Stimulated activated CD4-positive, alpha-beta T cell treated with anti-CD3 and anti-CD28 coated beads, Interleukin-15, amount 100 ng/mL, for 48 hours (primary cell): ENCODE data around the gene QSOX1.

ENCODE experiments used
- DNase-seq, 2 donors: peaks; one replicate each; pipeline ENCODE4 v3.0.0-alpha.2; 2020; ENCODE audit warnings: low read depth in 2 of 2

QSOX1 gene

DNA sequence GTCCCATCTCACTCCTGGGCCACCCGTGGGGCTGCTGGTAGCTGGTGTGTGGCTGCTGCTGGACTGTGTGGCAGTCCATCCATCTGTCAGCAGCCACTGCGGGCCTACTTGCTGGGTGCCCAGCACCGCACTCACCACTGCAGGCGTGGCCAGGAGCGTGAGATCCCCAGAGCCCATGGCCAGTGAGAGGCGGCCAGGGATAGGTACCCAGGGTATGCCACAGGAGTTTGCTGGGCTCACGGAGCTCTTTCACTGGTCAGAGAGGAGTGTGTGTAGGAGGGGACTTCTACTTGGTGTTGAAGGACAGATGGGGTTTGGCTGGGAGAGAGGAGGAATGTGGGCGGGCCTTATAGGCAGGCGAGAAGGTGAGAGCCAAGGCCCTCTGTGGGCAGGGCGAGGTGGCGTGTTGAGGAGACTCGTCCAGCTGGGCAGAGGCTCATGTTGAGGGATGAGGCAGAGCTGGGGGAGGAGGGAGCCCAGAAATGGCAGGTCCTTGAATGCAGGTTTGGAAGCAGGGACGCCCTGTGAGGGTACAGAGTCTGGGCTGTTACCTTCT lies 15.0 kb downstream of the QSOX1 start:
- DNase-seq = no peak

DNA sequence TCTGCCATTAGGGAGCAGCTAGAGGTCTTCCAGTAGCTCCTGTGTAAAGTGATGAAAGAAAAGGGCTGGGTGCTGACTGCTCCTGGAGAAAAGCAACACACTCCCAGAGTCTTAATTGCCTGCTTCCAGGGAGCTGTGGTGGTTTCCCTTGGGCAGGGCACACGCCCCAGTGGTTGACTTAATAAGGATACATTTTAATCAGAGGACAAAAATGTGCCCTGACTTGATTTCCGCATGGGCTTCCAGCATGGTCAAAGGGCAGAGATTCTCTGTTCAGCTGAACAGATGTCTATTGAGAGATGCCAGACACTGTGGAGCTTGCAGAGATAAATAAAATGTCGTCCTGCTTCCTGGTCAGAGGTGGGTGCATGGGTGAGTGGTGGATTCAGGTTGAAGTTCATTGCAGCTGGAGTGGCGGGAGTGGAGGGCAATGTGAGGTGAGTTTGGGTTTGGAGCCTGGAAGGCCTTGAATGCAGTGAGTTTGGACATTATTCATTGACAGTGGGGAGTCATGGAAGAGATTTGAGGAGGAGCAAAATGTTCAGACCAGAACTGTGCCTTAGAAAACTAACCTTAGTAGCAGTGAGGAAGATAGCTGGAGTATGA lies 16.0 kb downstream of the QSOX1 start:
- DNase-seq = no peak

- DNase-seq = no peak
Observed at GRCh38 chr1:180171691-180172090, 17.0 kb downstream of the QSOX1 start.

- no peak for DNase-seq
Observed at GRCh38 chr1:180173451-180173850, 18.8 kb downstream of the QSOX1 start.

DNA sequence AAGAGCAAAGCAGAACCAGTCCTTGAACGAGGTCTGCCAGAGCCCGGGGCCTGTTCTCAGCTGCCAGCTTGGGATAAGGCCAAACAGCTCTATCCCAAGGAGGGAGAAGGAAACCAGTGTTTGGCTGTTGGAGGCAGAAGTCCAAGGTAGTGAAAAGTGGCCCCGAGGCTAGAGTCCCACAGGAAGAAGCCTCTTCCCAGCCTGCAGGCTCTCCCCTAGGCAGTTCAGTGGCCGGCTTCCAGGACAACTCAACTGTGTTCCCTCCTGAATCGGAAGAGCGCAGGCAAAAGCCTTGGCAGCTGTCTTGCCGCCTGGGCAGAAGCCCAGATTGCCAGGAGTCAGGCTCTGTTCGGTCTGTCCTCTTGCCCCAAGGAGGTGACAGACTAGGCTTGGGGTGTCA lies 19.3 kb downstream of the QSOX1 start:
- no peak for DNase-seq

GRCh38 chr1:180175291-180175690 lies 20.6 kb downstream of the QSOX1 start:
- no peak for DNase-seq

- DNase-seq = no peak
Observed at GRCh38 chr1:180175806-180176205, 21.1 kb downstream of the QSOX1 start.

DNA sequence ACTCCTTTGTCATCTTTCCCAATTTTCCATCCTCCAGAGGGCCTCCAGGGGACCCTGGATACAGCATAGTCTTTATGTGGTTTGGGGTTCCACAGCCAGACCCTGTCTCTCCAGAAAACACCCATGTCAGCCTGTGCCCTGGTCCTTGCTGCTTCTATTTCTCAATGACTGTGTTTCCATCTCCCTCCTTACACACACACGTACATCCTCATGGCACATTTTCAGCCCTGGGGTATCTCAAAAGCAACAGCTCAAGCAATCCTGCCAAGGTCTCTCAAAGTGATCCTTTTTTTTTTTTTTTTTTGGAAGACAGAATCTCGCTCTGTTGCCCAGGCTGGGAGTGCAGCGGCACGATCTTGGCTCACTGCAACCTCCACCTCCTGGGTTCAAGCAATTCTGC lies 22.3 kb downstream of the QSOX1 start:
- DNase-seq = no peak

GRCh38 chr1:180177931-180178330 lies 23.3 kb downstream of the QSOX1 start:
- no peak for DNase-seq

DNA sequence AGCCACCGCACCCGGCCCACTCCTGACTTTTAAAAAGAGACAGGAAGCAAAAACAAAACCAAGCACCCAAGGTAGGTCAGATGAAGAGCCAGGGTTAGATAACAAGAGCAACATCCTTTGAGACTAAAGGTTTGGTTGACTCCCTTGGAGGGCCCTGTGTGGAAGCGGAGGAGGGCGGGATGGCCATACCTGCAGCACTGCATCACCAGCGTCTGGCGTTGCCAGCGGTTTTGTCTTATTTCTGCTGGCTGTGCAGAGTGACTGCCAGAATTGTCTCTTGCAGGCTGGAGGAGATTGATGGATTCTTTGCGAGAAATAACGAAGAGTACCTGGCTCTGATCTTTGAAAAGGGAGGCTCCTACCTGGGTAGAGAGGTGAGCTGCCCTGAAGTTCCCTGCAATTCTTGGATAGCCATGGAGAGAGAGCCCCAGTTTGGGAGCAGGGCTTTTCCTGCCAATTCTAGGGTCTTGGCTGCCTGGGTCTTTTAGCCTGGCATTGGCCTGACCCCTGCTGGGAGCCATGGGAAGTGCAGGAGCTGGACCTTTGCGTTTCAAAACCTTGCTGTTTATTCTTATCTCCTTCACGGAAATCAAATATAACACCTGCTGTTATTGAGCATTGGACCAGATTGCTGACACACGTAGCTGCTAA lies 24.0 kb downstream of the QSOX1 start:
- DNase-seq = peak; percentile 31 to 40

DNA sequence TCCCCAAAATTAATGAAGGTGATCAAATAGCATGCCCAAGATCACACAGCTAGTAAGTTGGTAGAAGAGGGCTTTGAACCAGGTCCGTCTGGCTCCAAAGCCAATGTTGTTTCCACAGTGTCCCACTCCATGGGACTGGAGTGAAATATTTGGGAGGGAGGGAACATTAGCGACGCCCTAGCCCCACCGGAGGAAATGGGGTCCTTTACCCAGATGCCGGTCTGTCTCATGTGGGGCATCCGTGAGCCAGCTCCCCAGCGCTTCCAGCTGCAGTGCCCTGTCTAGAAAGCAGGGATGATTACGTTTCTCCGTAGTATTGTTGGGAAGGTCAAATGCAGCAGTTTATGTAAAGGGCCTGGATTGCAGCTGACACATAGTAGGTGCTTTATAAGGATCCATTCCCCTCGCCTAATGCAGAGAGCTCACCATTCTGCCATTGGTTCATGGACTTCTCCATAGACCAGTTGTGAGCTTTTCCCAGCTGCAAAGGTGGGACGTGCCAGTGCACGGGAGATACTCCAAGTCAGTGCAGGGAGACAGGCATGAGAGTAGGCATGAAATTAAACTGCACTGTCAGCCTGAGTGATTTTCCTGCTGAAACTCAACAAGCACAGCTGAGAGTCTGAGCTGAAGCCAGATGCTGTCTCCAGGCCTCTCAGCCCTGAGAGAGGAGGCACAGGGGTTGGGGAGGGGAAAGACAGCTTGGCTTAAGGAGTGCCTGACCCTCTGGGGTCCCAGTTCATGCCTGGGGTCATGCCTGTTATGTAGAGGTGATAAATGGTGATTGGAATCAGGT lies 24.7 kb downstream of the QSOX1 start:
- DNase-seq = no peak

GRCh38 chr1:180181048-180181447 lies 26.4 kb downstream of the QSOX1 start:
- DNase-seq = peak in 1 of 2 donors; percentile 14

DNA sequence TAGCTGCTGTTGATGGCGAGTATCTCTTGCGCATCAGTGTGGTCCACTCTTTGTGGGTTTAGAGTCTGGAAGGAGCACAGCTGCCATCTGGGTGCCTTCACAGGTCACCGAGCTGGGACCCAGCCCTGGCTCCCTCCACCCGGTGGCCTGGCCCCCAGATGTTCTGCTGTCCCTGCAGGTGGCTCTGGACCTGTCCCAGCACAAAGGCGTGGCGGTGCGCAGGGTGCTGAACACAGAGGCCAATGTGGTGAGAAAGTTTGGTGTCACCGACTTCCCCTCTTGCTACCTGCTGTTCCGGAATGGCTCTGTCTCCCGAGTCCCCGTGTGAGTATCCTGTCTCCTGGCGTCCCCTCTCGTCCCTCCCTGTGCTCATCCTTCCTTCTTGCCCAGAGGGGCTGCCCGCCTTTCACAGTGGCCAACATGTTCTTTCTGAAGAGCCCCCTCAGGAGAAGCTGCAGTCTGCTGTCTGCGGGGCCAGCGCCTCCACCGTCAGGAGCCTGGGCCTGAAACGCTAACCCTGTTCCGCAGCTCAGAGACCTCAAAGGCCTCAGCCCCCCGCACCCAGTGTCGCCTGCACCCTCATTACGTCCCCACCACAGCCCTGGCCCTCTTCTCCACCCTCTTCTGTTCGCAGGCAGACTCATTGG lies 27.4 kb downstream of the QSOX1 start:
- no peak for DNase-seq

GRCh38 chr1:180182643-180183311 lies 28.1 kb downstream of the QSOX1 start:
- DNase-seq = no peak

- no peak for DNase-seq
Observed at GRCh38 chr1:180183426-180183825, 28.8 kb downstream of the QSOX1 start.

- no peak for DNase-seq
Observed at GRCh38 chr1:180184041-180184440, 29.4 kb downstream of the QSOX1 start.

DNA sequence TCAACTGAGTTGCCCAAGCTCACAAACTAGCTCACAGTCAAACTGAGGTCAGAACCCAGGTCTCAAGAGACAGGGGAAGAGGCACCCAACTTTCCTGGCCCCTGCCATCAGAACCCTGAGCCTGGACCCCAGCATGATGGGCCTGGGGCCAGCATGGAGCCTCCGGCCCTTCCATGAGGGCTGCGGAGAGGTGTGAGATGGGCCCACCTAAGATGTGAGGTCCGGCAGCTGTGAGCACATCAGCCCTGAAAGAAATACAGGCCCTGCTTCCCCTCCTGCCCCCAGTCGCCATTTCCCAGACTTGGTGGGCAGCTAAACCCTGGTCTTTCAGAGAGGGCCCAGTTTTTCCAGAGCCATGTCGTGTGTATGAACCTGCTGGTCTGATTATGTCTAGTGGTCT lies 30.6 kb downstream of the QSOX1 start:
- DNase-seq = no peak

DNA sequence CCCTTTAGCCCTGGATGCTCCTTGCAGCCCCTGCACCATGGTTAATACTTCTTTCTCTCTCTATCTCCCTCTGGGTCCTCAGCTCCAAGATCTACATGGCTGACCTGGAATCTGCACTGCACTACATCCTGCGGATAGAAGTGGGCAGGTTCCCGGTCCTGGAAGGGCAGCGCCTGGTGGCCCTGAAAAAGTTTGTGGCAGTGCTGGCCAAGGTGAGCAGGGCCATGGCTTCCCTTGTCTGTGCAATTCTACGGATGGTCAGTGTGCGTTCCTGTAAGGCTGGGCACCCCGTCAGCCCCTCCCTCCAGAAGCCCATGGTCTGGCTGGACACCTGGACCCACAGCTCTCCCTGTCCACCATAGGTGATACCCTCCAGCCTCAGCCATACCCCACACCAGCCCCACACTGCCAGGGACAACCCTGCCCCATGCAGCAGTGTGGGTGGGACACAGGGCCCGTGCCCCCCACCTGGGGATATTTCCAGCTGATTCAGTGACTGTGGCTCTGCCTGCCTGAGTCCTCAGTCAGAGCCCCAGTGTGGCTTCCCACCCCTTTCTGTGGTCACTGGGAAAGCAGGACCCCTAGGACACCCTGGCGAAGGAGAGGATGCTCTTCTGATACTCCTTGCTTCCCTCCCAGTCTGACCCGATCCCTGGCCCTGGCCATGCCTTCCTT lies 31.4 kb downstream of the QSOX1 start:
- DNase-seq = no peak

DNA sequence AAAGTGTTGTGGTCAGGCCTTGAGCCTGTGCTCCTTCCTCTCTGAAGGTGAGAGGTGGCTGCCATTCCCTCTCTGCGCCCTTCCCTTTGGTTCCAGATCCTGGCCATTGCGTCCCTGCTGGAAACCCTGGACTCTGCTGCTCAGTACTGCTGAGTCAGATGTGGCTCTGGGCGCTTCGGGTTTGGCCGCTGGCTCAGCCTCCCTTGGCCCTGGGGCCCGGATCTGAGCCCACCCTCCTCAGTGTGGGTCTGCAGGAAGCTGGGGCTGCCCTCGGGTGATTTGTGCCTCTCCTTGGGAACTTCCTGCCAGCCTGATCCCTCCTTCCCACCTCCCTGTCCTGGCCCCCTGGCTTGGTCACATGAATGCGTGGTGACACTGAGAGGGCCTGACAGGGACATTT lies 32.2 kb downstream of the QSOX1 start:
- no peak for DNase-seq

DNA sequence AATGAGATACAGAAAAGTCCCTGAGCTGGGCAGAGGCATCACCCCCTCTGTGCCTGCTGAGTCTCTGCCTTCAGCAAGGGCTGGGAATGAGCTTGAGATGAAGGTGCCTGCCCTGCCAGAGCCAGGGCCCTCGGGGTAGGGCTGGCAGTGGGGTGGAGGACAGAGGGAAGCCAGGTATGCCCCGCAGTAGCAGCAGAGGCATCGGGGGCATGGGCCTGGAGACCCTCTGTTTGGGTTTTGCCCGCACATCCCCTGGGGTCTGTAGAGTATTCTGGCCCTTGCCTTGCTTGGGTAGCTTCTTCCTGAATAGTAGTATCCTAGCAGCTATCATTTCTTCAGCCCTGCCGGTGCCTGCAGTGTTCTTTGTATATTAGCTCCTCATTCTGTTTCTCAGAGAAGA lies 33.0 kb downstream of the QSOX1 start:
- DNase-seq = no peak

GRCh38 chr1:180188091-180188506 lies 33.4 kb downstream of the QSOX1 start:
- DNase-seq = no peak
